GM21737 (cell line): ENCODE data around the gene MTX1.
A peak's percentile ranks its signal among the peaks of the same experiment; 100 is the strongest.

Experiments
- ATAC-seq: cut with Tn5 transposase; IDR thresholded peaks from one replicate; pipeline ENCODE4 v1.9.1; 2021; ENCODE audit warnings: mild to moderate bottlenecking, moderate library complexity; ENCODE audit not compliant: unreplicated experiment

Gene MTX1

GRCh38 chr1:155173478-155174323, 34.8 kb upstream of the MTX1 start, which contains the start of gene TRIM46:
TSS of gene TRIM46 (plus strand) at chr1:155173849. CDS start at chr1:155173967, 118 bp downstream.
- no peak for ATAC-seq

GRCh38 chr1:155174324-155175280, 33.9 kb upstream of the MTX1 start:
- no peak for ATAC-seq

GRCh38 chr1:155175281-155175926, 33.1 kb upstream of the MTX1 start:
- no peak for ATAC-seq

- ATAC-seq: no peak
These were observed 32.5 kb upstream of the MTX1 start for GRCh38 chr1:155175927-155176371.

GRCh38 chr1:155176544-155177071, 31.9 kb upstream of the MTX1 start:
- no peak for ATAC-seq

- ATAC-seq: no peak
These were observed 31.1 kb upstream of the MTX1 start for GRCh38 chr1:155177192-155177917.

- ATAC-seq: no peak
These were observed 30.6 kb upstream of the MTX1 start for GRCh38 chr1:155177918-155178281.

GRCh38 chr1:155178441-155179111, 29.9 kb upstream of the MTX1 start:
- ATAC-seq: no peak

GRCh38 chr1:155179112-155180031, 29.1 kb upstream of the MTX1 start:
- no peak for ATAC-seq

GRCh38 chr1:155181371-155182051, 27.0 kb upstream of the MTX1 start:
- no peak for ATAC-seq

GRCh38 chr1:155182052-155182550, 26.4 kb upstream of the MTX1 start:
- no peak for ATAC-seq

GRCh38 chr1:155183775-155184221, 24.7 kb upstream of the MTX1 start:
- no peak for ATAC-seq

GRCh38 chr1:155184351-155184811, 24.1 kb upstream of the MTX1 start:
- ATAC-seq: no peak

GRCh38 chr1:155184835-155185782, 23.4 kb upstream of the MTX1 start:
- peak; percentile 77 for ATAC-seq

GRCh38 chr1:155185783-155186066, 22.8 kb upstream of the MTX1 start:
- peak; percentile 17 for ATAC-seq

- no peak for ATAC-seq
These were observed 22.3 kb upstream of the MTX1 start for GRCh38 chr1:155186067-155186793.
